Tibial nerve (tissue), 4 donors: ENCODE data around the gene MUC21. TPM values are rescaled to one million over a fixed set of nuclear protein-coding genes. Genes with fewer than 3 reads are reported as not detected.
"Not testable (repeated sequence)": the region's sequence is repeated elsewhere in the genome, so short reads cannot be mapped to it uniquely, and the experiment has no call there.

Source experiments
- DNase-seq, 2 donors: peaks; one replicate each; pipeline ENCODE4 v3.0.0-alpha.2; 2019; ENCODE audit warnings: low spot score in 2 of 2
- H3K27ac ChIP-seq, 4 donors: fragments of 200-600 bp; sonication (generic) in 3 of 4; one replicate each; pipeline ENCODE4 v1.5.1; 2017 to 2019; ENCODE audit warnings: mild to moderate bottlenecking in 1 of 4
- H3K27me3 ChIP-seq, 2 donors: fragments of 200-600 bp; sonication (generic) in 1 of 2; one replicate each; pipeline versions ENCODE4 v1.5.1 to v1.6.0; 2017 to 2019
- H3K36me3 ChIP-seq, 3 donors: fragments of 200-600 bp; sonication (generic); one replicate each; pipeline ENCODE4 v1.5.1; 2018 to 2019
- H3K4me1 ChIP-seq, 4 donors: fragments of 200-600 bp; sonication (generic) in 3 of 4; one replicate each; pipeline ENCODE4 v1.5.1; 2017 to 2019
- H3K4me3 ChIP-seq, 4 donors: fragments of 200-600 bp; sonication (generic) in 3 of 4; one replicate each; pipeline ENCODE4 v1.5.1; 2017 to 2019; ENCODE audit warnings: mild to moderate bottlenecking in 1 of 4, moderate library complexity in 1 of 4
- H3K9me3 ChIP-seq, 4 donors: fragments of 200-600 bp; sonication (generic) in 3 of 4; one replicate each; pipeline ENCODE4 v1.5.1; 2017 to 2019
- EP300 ChIP-seq, 2 donors: sonication (generic); formaldehyde crosslinking; IDR thresholded peaks; one replicate each; pipeline ENCODE4 v1.6.1; 2017; ENCODE audit warnings: antibody characterized with exemption in 2 of 2, mild to moderate bottlenecking in 1 of 2
- POLR2A ChIP-seq, 2 donors: fragments of 450-650 bp; IDR thresholded peaks; one replicate each; pipeline ENCODE4 v1.6.1; 2017; ENCODE audit warnings: antibody characterized with exemption in 2 of 2, mild to moderate bottlenecking in 2 of 2, moderate library complexity in 2 of 2
- WGBS, 2 donors: methylation state at CpG; one replicate each; pipeline ENCODE4 v1.1.5; 2018; 5-methylcytosine and 5-hydroxymethylcytosine counted together
- total RNA-seq, 4 donors: library from RNA; depleted of rRNA; stranded (reverse); fragments of >200 nt; gene quantifications; one replicate each; pipeline ENCODE4 v1.1.0, GENCODE V29; 2016
- TF ChIP-seq, protein P1 (sequence below), 5 experiments: fragments of 200-600 bp in 3 of 5; fragments of 450-650 bp in 2 of 5; sonication (generic) in 3 of 5; IDR thresholded peaks; one replicate each; pipeline ENCODE4 v1.5.1; 2016 to 2019; ENCODE audit warnings: antibody characterized with exemption in 5 of 5, mild to moderate bottlenecking in 3 of 5, moderate library complexity in 2 of 5

MUC21 gene
- total RNA-seq, 4 donors from 2014 or later, result not detected

DNA sequence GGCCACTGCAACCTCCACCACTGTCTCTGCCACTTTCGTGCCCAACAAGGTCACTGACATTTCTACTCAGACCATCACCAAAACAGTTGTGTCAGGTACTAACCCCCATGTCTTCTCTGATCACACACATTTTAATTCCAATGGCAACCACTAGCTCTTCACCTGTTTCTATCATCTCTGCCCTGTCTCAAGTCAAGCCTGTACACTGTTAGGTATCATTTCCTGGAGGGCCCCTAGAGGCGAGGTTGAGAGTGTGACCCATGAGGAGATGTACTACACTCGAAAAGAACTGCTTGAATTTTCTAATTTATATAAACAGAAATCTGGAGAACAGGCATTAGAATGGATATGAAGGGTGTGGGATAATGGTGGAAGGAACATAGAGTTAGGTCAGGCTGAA is 17.4 kb upstream of the MUC21 start:
- Histone ChIP-seq H3K27me3 (no peaks in the 10 kb centered on the region), H3K36me3 (no peaks in the 10 kb centered on the region), H3K4me1 (no peaks in the 10 kb centered on the region), H3K27ac (no peak overlapping the region), H3K9me3 (no peaks in the 10 kb centered on the region), H3K4me3 (no peak overlapping the region)
- no peak for DNase-seq
- TF ChIP-seq EP300 (IDR thresholded peaks at IDR 0.05) (no peak), POLR2A (IDR thresholded peaks at IDR 0.05) (no peak)
- TF ChIP-seq, protein P1, sequence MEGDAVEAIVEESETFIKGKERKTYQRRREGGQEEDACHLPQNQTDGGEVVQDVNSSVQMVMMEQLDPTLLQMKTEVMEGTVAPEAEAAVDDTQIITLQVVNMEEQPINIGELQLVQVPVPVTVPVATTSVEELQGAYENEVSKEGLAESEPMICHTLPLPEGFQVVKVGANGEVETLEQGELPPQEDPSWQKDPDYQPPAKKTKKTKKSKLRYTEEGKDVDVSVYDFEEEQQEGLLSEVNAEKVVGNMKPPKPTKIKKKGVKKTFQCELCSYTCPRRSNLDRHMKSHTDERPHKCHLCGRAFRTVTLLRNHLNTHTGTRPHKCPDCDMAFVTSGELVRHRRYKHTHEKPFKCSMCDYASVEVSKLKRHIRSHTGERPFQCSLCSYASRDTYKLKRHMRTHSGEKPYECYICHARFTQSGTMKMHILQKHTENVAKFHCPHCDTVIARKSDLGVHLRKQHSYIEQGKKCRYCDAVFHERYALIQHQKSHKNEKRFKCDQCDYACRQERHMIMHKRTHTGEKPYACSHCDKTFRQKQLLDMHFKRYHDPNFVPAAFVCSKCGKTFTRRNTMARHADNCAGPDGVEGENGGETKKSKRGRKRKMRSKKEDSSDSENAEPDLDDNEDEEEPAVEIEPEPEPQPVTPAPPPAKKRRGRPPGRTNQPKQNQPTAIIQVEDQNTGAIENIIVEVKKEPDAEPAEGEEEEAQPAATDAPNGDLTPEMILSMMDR (IDR thresholded peaks at IDR 0.05), result no peak
- 71 to 77% methylated on average over 3 of the region's 3 CpGs for WGBS, 2 donors

DNA sequence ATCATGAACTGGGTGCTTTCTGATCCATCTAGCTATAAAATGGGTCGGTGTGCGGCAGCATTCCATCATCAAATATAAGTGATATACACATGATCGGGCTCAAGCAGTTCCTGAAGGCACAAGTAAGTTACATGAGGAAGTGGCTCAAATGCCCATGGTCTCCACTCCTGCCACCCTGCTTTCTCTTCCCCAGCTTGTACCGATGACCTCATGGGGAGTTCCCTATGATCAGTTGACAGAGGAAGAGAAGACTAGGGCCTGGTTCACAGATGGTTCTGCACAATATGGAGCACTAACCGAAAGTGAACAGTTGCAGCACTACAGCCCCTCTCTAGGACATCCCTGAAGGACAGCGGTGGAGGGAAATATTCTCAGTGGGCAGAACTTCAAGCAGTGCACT is 14.3 kb upstream of the MUC21 start:
- not testable (repeated sequence) for H3K9me3 ChIP-seq, H3K27me3 ChIP-seq, H3K27ac ChIP-seq, H3K36me3 ChIP-seq, H3K4me1 ChIP-seq, DNase-seq, H3K4me3 ChIP-seq
- 93 to 99% methylated on average over 6 of the region's 6 CpGs for WGBS, 2 donors

DNA sequence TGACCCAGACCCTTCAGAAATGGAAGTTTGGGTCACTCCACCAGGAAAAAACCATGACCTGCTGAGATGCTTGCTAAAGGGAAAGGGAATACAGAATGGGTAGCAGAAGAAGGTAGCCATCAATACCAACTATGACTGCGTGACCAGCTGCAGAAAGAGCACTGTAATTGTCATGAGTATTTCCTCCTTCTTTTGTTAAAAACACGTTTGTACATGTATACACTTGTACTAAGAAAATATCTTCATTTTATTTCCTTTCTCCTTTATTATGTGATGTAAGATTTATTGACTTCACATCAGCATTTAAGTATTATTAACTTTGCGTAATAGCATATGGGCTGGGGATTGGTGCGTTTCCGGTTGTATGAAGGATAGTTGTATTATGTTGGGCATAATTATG is 12.6 kb upstream of the MUC21 start:
- Histone ChIP-seq H3K9me3 (no peaks in the 10 kb centered on the region), H3K4me3 (no peak overlapping the region), H3K4me1 (no peaks in the 10 kb centered on the region), H3K27me3 (no peaks in the 10 kb centered on the region), H3K36me3 (no peaks in the 10 kb centered on the region), H3K27ac (no peak overlapping the region)
- TF ChIP-seq, protein P1 (IDR thresholded peaks at IDR 0.05), result no peak
- TF ChIP-seq EP300 (IDR thresholded peaks at IDR 0.05) (no peak), POLR2A (IDR thresholded peaks at IDR 0.05) (no peak)
- DNase-seq, result no peak
- WGBS, 2 donors, result 84 to 91% methylated on average over 5 of the region's 5 CpGs

DNA sequence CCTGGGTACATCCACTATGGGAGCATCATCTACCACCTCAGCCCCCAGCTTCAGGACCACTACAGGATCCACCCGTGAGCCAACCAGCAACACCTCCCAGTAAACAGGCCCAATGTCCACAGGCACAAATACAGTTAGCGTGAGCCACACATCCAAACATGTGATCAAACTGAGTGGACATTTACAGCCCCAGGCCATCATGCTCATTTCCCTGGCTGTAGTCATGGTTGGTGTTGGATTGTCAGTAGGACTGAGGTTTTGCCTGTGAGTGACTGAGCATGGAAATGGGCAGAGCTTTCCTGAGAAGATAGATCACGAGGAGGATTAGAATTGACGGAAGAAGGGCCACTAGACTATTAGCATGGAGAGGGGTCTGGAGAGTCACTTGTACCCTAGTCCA is 10.7 kb upstream of the MUC21 start:
- WGBS, 2 donors, result 95 to 96% methylated on average over 4 of the region's 4 CpGs
- H3K9me3 ChIP-seq, result no peaks in the 10 kb centered on the region
- no peak overlapping the region for H3K27ac ChIP-seq
- no peak for DNase-seq
- H3K4me3 ChIP-seq, result no peak overlapping the region
- no peak for TF ChIP-seq EP300 (IDR thresholded peaks at IDR 0.05)
- no peak for TF ChIP-seq POLR2A (IDR thresholded peaks at IDR 0.05)
- TF ChIP-seq, protein P1 (IDR thresholded peaks at IDR 0.05), result no peak
- H3K4me1 ChIP-seq, result no peaks in the 10 kb centered on the region
- no peaks in the 10 kb centered on the region for H3K27me3 ChIP-seq
- no peaks in the 10 kb centered on the region for H3K36me3 ChIP-seq

DNA sequence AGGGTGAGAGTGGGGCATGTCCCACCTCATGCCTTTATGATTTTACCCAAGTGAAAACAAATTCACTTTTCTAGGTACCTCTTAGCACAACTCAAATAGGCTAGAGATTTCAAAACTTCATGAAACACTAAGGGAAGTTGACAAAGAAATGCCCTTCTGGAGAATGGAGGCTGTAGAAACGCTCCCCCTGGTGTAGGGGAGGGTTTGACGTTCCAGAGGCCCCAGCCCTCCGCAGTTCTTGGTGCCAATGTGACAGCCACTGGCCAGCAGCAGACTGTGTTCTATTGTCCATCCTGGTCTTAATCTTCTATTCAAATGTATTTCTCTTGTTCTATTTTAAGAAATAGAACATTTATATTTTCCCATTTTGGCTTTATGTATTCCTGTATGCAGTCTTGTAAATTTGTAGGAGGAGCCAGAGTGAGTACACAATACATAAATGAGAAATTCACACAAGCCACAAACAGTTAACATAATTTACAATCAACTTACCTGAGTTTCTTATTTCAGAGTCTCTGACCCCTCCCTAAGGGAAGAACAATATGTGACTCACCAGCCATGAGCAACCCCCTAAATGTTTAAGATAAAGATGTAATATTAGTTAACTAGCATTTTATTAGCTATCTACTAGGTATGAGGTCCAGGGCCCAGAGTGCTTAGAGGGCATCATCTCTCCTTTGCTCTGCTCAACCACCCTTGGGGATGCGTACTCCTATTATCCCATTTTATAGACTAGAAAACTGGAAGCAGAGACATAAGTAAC is 8.8 kb upstream of the MUC21 start:
- Histone ChIP-seq H3K27me3 (no peaks in the 10 kb centered on the region), H3K36me3 (no peaks in the 10 kb centered on the region), H3K9me3 (no peaks in the 10 kb centered on the region), H3K4me1 (peaks cover 0 to 6% (median 0%) of the 10 kb centered on the region in 4 donors), H3K27ac (no peak overlapping the region), H3K4me3 (no peak overlapping the region)
- WGBS, 2 donors, result 61 to 67% methylated on average over 4 of the region's 4 CpGs
- TF ChIP-seq, protein P1 (IDR thresholded peaks at IDR 0.05), result no peak
- TF ChIP-seq EP300 (IDR thresholded peaks at IDR 0.05), result no peak
- no peak for TF ChIP-seq POLR2A (IDR thresholded peaks at IDR 0.05)
- no peak for DNase-seq
